A172 (cell line): ENCODE measurements around the gene SCRN2. TPM values are rescaled to one million over a fixed set of nuclear protein-coding genes. Genes with fewer than 3 reads are reported as not detected.

ENCODE experiments used
- DNase-seq: peaks from one replicate; pipeline ENCODE4 v3.0.0-alpha.2; 2015; ENCODE audit warnings: low spot score
- total RNA-seq: library from RNA; depleted of rRNA; stranded (reverse); fragments of >200 nt; shearing (Covaris generic); gene quantifications from 2 replicates; pipeline ENCODE4 v1.2.3, GENCODE V29; 2014

Gene SCRN2
- total RNA-seq, 1 experiment from 2014 or later: 56.8 TPM

- no peak for DNase-seq
These were observed 31.1 kb upstream of the SCRN2 start for GRCh38 chr17:47872019-47872650.

GRCh38 chr17:47871048-47871447 is 30.0 kb upstream of the SCRN2 start:
- no peak for DNase-seq

- DNase-seq: no peak
These were observed 29.0 kb upstream of the SCRN2 start for GRCh38 chr17:47870056-47870455.

GRCh38 chr17:47869114-47869513 is 28.0 kb upstream of the SCRN2 start:
- DNase-seq: no peak

- no peak for DNase-seq
These were observed 26.9 kb upstream of the SCRN2 start for GRCh38 chr17:47867813-47868533.

GRCh38 chr17:47866941-47867340 is 25.9 kb upstream of the SCRN2 start:
- no peak for DNase-seq

GRCh38 chr17:47864791-47865216 is 23.7 kb upstream of the SCRN2 start:
- DNase-seq: no peak

- DNase-seq: peak; percentile 97
These were observed 21.8 kb upstream of the SCRN2 start for GRCh38 chr17:47862621-47863440.

- no peak for DNase-seq
These were observed 19.3 kb upstream of the SCRN2 start for GRCh38 chr17:47860386-47860785.

GRCh38 chr17:47857551-47858455 is 16.7 kb upstream of the SCRN2 start:
- DNase-seq: no peak

- DNase-seq: no peak
These were observed 15.8 kb upstream of the SCRN2 start for GRCh38 chr17:47856830-47857229.

- no peak for DNase-seq
These were observed 14.7 kb upstream of the SCRN2 start for GRCh38 chr17:47855737-47856136.

- DNase-seq: no peak
These were observed 12.5 kb upstream of the SCRN2 start for GRCh38 chr17:47853616-47854015.

GRCh38 chr17:47852113-47852949 is 11.3 kb upstream of the SCRN2 start:
- DNase-seq: no peak

GRCh38 chr17:47851764-47852112 is 10.7 kb upstream of the SCRN2 start:
- DNase-seq: no peak

- DNase-seq: peak; percentile 82
These were observed 9.9 kb upstream of the SCRN2 start, which contains the start of gene SP6 for GRCh38 chr17:47850692-47851573. Gene SP6 (minus strand): TSS chr17:47851163. CDS start chr17:47848429, 2,734 bp downstream.

- no peak for DNase-seq
These were observed 9.3 kb upstream of the SCRN2 start for GRCh38 chr17:47850373-47850691.

GRCh38 chr17:47848198-47848513 is 7.1 kb upstream of the SCRN2 start:
- no peak for DNase-seq

- DNase-seq: no peak
These were observed 6.5 kb upstream of the SCRN2 start for GRCh38 chr17:47847341-47848197.
